ENCODE measurements around the gene PANX1. TPM values are rescaled to one million over a fixed set of nuclear protein-coding genes. Genes with fewer than 3 reads are reported as not detected.

PANX1 gene
- polyA plus RNA-seq, 1 of the 3 experiments (the other 2 are of a cell fraction), result 11.1 TPM

- no peak for TF ChIP-seq IRF3 (IDR thresholded peaks at IDR 0.05; ENCODE audit: low read depth, low read length)
- no peak for TF ChIP-seq CTCF (IDR thresholded peaks at IDR 0.05)
- TF ChIP-seq JUND (IDR thresholded peaks at IDR 0.05), result no peak; the same call in 1 of the 2 replicates
- no peak for TF ChIP-seq GABPA (IDR thresholded peaks at IDR 0.05; ENCODE audit: low read depth)
- no peak for TF ChIP-seq TAF1 (IDR thresholded peaks at IDR 0.05; ENCODE audit: borderline replicate concordance, low read depth, low read length)
Observed at GRCh38 chr11:94132152-94132558, 3.5 kb downstream of the PANX1 start (continued).

GRCh38 chr11:94132823-94133408 is 4.3 kb downstream of the PANX1 start:
- H3K9ac ChIP-seq, result no peak overlapping the region; the same call in 1 of the 2 replicates
- H3K9me3 ChIP-seq, result no peaks in the 10 kb centered on the region
- H3K4me3 ChIP-seq (ENCODE audit: low read depth in 2 of 2, low read length in 1 of 2), result no peak overlapping the region

More at GRCh38 chr11:94132823-94133408, 4.3 kb downstream of the PANX1 start:
- Histone ChIP-seq H3K9me2 (no peaks in the 10 kb centered on the region), H3F3A (replicated peaks; ENCODE audit: insufficient read depth) (peaks cover 33% of the 10 kb centered on the region), H4K20me1 (ENCODE audit: insufficient read depth) (peaks cover 24% of the 10 kb centered on the region; the same call in 1 of the 2 replicates), H3K36me3 (replicated peaks in 1 of 2; ENCODE audit: control insufficient read depth in 1 of 2, insufficient read depth in 2 of 2, low read length in 1 of 2) (no peaks in the 10 kb centered on the region), H2AFZ (ENCODE audit: low read depth) (no peak overlapping the region), H3K27ac (ENCODE audit: low read depth in 2 of 2, low read length in 1 of 2) (peak overlapping the region in 1 of 2 experiments; percentile 89; a peak in 2 of 4 replicates), H3K27me3 (ENCODE audit: insufficient read depth) (no peaks in the 10 kb centered on the region), H3K79me2 (ENCODE audit: insufficient read depth) (peaks cover 70% of the 10 kb centered on the region), H3K4me2 (no peak overlapping the region), H3K4me1 (ENCODE audit: control insufficient read depth in 1 of 2, insufficient read depth in 2 of 2, low read depth in 1 of 2, low read length in 1 of 2) (peaks cover 44 to 51% of the 10 kb centered on the region in 2 experiments)
- WGBS (ENCODE audit: low lambda C conversion rate), result 76% methylated on average over 3 of the region's 4 CpGs
- TF ChIP-seq FOXJ3 (CRISPR knock-in tag; IDR thresholded peaks at IDR 0.05), result no peak
- TF ChIP-seq FOSL2 (IDR thresholded peaks at IDR 0.05; ENCODE audit: borderline replicate concordance, low read depth), result no peak
- no peak for TF ChIP-seq JUND (IDR thresholded peaks at IDR 0.05)
- TF ChIP-seq USF1 (IDR thresholded peaks at IDR 0.05; ENCODE audit: borderline replicate concordance, low read depth), result no peak
- no peak for TF ChIP-seq CHD2 (IDR thresholded peaks at IDR 0.05; ENCODE audit: low read length, partially characterized antibody)
- no peak for TF ChIP-seq PBX3 (IDR thresholded peaks at IDR 0.05)
- no peak for TF ChIP-seq SIN3A (IDR thresholded peaks at IDR 0.05; ENCODE audit: borderline replicate concordance, low read depth, low read length)
- TF ChIP-seq RFX5 (IDR thresholded peaks at IDR 0.05; ENCODE audit: low read length), result no peak
- TF ChIP-seq GATA2 (CRISPR knock-in tag; IDR thresholded peaks at IDR 0.05), result no peak
- no peak for TF ChIP-seq NFIC (IDR thresholded peaks at IDR 0.05; ENCODE audit: borderline replicate concordance)
- no peak for TF ChIP-seq REST (IDR thresholded peaks at IDR 0.05; ENCODE audit: low read depth, low read length)
- no peak for TF ChIP-seq FOXM1 (IDR thresholded peaks at IDR 0.05; ENCODE audit: low read depth)
- no peak for TF ChIP-seq CTCF (IDR thresholded peaks at IDR 0.05)
- no peak for TF ChIP-seq NRF1 (IDR thresholded peaks at IDR 0.05; ENCODE audit: low read depth, low read length)
- DNase-seq, result no peak
- CTCF ChIA-PET, result no interaction called here
- POLR2A ChIA-PET, result no interaction called here
